GM12891 (cell line): ENCODE results near the gene C2orf76.

Source experiments
- PAX5 ChIP-seq: IDR thresholded peaks from 2 replicates; pipeline ENCODE4 v1.6.1; 2011; ENCODE audit warnings: low read length, moderate library complexity, mild to moderate bottlenecking; ENCODE audit not compliant: insufficient read depth, severe bottlenecking
- POLR2A ChIP-seq: IDR thresholded peaks from 2 replicates; pipeline ENCODE4 v1.6.1; 2011; ENCODE audit warnings: low read depth, low read length, control low read depth
- POLR2AphosphoS5 ChIP-seq: IDR thresholded peaks from 2 replicates; pipeline ENCODE4 v1.6.1; 2011; ENCODE audit warnings: low read depth, low read length, control low read depth
- SPI1 ChIP-seq: IDR thresholded peaks from 2 replicates; pipeline ENCODE4 v1.6.1; 2011; ENCODE audit warnings: low read depth, low read length, control low read depth

DNA sequence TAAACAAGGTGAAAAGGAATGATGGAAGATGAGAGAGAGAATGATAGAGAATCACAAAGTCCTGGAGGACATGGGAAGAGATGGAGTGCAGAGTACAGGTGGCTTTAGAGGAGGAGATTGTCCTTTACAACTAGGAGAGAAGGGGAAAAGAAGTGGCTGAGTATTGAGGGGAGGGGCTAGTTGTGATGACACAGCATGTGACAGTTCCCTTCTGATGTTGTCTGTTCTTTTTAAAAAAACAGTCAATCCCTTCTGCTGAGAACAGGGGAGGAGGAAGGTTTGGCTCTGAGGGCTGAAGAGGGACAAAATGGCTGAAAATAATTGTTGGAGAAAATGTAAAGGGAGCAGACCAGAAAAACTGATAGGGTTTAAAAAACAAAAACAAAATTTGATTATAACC lies 99.0 kb downstream of the C2orf76 start:
- TF ChIP-seq POLR2AphosphoS5: no peak
- no peak for TF ChIP-seq POLR2A
- no peak for TF ChIP-seq PAX5
- TF ChIP-seq SPI1: no peak
